GM12891 (cell line): ENCODE data around the gene EGFL8.

Experiments
- POLR2A ChIP-seq: IDR thresholded peaks from 2 replicates; pipeline ENCODE4 v1.6.1; 2011; ENCODE audit warnings: low read depth, low read length, control low read depth
- POLR2AphosphoS5 ChIP-seq: IDR thresholded peaks from 2 replicates; pipeline ENCODE4 v1.6.1; 2011; ENCODE audit warnings: low read depth, low read length, control low read depth
- TAF1 ChIP-seq: IDR thresholded peaks from 2 replicates; pipeline ENCODE4 v1.6.1; 2011; ENCODE audit warnings: low read depth, low read length, control low read depth

- TF ChIP-seq POLR2AphosphoS5 (no peak), TAF1 (no peak), POLR2A (no peak)
Measured at GRCh38 chr6:32188381-32189068, 24.1 kb downstream of the EGFL8 start.
